SK-N-SH treated with all-trans-retinoic acid at 6 μM for 48 hours (cell line): ENCODE results near the gene FAHD1.

Source experiments
- ATAC-seq: fragments of 200-7000 bp; cut with Tn5 transposase; 3 replicates; pipeline ENCODE4 v1.9.1; 2020; ENCODE audit warnings: mild to moderate bottlenecking, moderate library complexity
- ARNTL ChIP-seq: fragments of 450-650 bp; formaldehyde crosslinking; IDR thresholded peaks from 2 replicates; pipeline ENCODE4 v1.5.0; 2020; ENCODE audit warnings: low read depth, mild to moderate bottlenecking, moderate library complexity, borderline replicate concordance
- CSDC2 ChIP-seq: fragments of 250-450 bp; sonication (Bioruptor Pico); IDR thresholded peaks from 2 replicates; pipeline ENCODE4 v1.5.0; 2020; ENCODE audit warnings: mild to moderate bottlenecking, moderate library complexity
- ESRRG ChIP-seq: fragments of 250-450 bp; sonication (Bioruptor Pico); IDR thresholded peaks from 2 replicates; pipeline ENCODE4 v1.6.1; 2021; ENCODE audit warnings: mild to moderate bottlenecking
- GLIS3 ChIP-seq: fragments of 250-450 bp; sonication (Bioruptor Pico); IDR thresholded peaks from 2 replicates; pipeline ENCODE4 v1.5.0; 2020; ENCODE audit warnings: mild to moderate bottlenecking, moderate library complexity
- ISL1 ChIP-seq: fragments of 250-450 bp; sonication (Bioruptor Pico); IDR thresholded peaks from 2 replicates; pipeline ENCODE4 v2.1.2; 2022; ENCODE audit warnings: mild to moderate bottlenecking, moderate library complexity
- OSR1 ChIP-seq: fragments of 250-450 bp; sonication (Bioruptor Pico); IDR thresholded peaks from 2 replicates; pipeline ENCODE4 v1.8.0; 2022; ENCODE audit warnings: moderate library complexity, mild to moderate bottlenecking, inconsistent platforms
- PPARA ChIP-seq: fragments of 250-450 bp; sonication (Bioruptor Pico); IDR thresholded peaks from 2 replicates; pipeline ENCODE4 v1.5.0; 2020; ENCODE audit warnings: mild to moderate bottlenecking, borderline replicate concordance
- RARB ChIP-seq: fragments of 250-450 bp; sonication (Bioruptor Pico); IDR thresholded peaks from 2 replicates; pipeline ENCODE4 v1.8.0; 2021; ENCODE audit warnings: mild to moderate bottlenecking, moderate library complexity
- SNAI2 ChIP-seq: fragments of 250-450 bp; sonication (Bioruptor Pico); IDR thresholded peaks from 2 replicates; pipeline ENCODE4 v1.5.0; 2020; ENCODE audit warnings: mild to moderate bottlenecking, moderate library complexity
- TCF4 ChIP-seq: fragments of 250-450 bp; sonication (Bioruptor Pico); IDR thresholded peaks from 2 replicates; pipeline ENCODE4 v1.8.0; 2021; ENCODE audit warnings: mild to moderate bottlenecking, moderate library complexity, borderline replicate concordance
- TOX ChIP-seq: fragments of 250-450 bp; sonication (Bioruptor Pico); IDR thresholded peaks from 2 replicates; pipeline ENCODE4 v1.8.0; 2021; ENCODE audit warnings: mild to moderate bottlenecking, moderate library complexity, borderline replicate concordance
- ZC3H10 ChIP-seq: fragments of 250-450 bp; sonication (Bioruptor Pico); IDR thresholded peaks from 2 replicates; pipeline ENCODE4 v1.5.1; 2021; ENCODE audit warnings: mild to moderate bottlenecking, moderate library complexity
- ZFP3 ChIP-seq: fragments of 250-450 bp; sonication (Bioruptor Pico); IDR thresholded peaks from 2 replicates; pipeline ENCODE4 v1.5.0; 2020; ENCODE audit warnings: mild to moderate bottlenecking, moderate library complexity
- ZNF565 ChIP-seq: fragments of 450-650 bp; formaldehyde crosslinking; conservative IDR thresholded peaks from 2 replicates; pipeline ENCODE4 v1.5.0; 2020; ENCODE audit warnings: low read depth, mild to moderate bottlenecking, moderate library complexity
- ZNF8 ChIP-seq: fragments of 450-650 bp; formaldehyde crosslinking; IDR thresholded peaks from 2 replicates; pipeline ENCODE4 v1.5.0; 2020; ENCODE audit warnings: mild to moderate bottlenecking, moderate library complexity
- TF ChIP-seq, protein P1 (sequence below): fragments of 250-450 bp; sonication (Bioruptor Pico); IDR thresholded peaks from 2 replicates; pipeline ENCODE4 v1.8.0; 2021; ENCODE audit warnings: low read depth, mild to moderate bottlenecking, moderate library complexity, borderline replicate concordance
- TF ChIP-seq, protein P2 (sequence below): fragments of 250-450 bp; sonication (Bioruptor Pico); IDR thresholded peaks from 2 replicates; pipeline ENCODE4 v1.5.1; 2020; ENCODE audit warnings: low read depth, mild to moderate bottlenecking, moderate library complexity
- TF ChIP-seq, protein P3 (sequence below): fragments of 250-450 bp; sonication (Bioruptor Pico); IDR thresholded peaks from 2 replicates; pipeline ENCODE4 v1.5.1; 2021; ENCODE audit warnings: mild to moderate bottlenecking, moderate library complexity
- TF ChIP-seq, protein P4 (sequence below): fragments of 250-450 bp; sonication (Bioruptor Pico); IDR thresholded peaks from 2 replicates; pipeline ENCODE4 v1.8.0; 2020; ENCODE audit warnings: mild to moderate bottlenecking, moderate library complexity, borderline replicate concordance

Gene FAHD1

DNA sequence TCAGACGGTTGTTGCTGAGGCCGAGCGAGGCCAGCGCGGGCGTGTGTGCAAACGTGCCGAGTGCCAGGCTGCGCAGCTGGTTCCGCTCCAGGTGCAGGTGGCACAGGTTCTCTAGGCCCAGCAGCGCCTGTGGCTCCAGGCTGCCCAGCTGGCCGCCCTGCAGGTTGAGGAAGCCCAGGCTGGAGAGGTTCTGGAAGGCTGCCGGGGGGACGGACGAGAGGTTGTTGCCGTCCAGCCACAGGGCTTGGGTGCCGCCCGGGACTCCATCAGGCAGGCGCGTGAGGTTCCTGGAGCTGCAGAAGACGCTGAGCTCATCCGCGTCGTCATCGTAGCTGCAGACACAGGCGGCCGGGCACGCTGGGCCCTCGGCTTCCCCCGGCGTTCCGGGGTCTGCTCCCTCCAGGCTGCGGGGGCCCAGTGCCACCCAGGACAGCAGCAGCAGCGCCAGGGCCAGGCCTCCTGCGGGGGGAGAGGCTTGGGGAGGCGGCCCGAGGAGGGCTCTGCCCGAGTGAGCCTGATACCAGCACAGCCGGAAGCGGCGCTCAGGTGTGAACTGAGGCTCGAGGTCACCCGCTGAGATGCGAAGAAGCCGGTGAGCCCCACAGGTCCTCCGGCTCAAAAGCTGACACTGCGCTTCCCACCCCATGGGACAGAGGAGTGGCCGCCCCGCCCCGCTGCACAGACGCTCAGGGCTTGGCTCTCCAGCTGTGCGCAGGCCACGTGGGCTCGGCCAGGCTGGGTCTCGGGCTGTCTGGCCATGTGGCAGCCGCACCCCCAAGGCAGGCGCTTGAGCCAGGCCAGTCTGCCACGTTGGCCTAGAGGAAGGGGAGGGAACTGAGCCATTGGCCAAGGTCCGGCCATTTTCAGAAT, 34.8 kb upstream of the FAHD1 start:
- no peak for TF ChIP-seq GLIS3
- no peak for TF ChIP-seq ARNTL (CRISPR knock-in tag)
- no peak for TF ChIP-seq ZFP3 (CRISPR knock-in tag)
- TF ChIP-seq OSR1 (CRISPR knock-in tag) = no peak
- TF ChIP-seq TCF4 (CRISPR knock-in tag) = no peak
- no peak for TF ChIP-seq ZNF565 (CRISPR knock-in tag)
- TF ChIP-seq, protein P1, sequence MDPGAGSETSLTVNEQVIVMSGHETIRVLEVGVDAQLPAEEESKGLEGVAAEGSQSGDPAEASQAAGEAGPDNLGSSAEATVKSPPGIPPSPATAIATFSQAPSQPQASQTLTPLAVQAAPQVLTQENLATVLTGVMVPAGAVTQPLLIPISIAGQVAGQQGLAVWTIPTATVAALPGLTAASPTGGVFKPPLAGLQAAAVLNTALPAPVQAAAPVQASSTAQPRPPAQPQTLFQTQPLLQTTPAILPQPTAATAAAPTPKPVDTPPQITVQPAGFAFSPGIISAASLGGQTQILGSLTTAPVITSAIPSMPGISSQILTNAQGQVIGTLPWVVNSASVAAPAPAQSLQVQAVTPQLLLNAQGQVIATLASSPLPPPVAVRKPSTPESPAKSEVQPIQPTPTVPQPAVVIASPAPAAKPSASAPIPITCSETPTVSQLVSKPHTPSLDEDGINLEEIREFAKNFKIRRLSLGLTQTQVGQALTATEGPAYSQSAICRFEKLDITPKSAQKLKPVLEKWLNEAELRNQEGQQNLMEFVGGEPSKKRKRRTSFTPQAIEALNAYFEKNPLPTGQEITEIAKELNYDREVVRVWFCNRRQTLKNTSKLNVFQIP = no peak
- TF ChIP-seq ZC3H10 (CRISPR knock-in tag) = no peak
- TF ChIP-seq, protein P2, sequence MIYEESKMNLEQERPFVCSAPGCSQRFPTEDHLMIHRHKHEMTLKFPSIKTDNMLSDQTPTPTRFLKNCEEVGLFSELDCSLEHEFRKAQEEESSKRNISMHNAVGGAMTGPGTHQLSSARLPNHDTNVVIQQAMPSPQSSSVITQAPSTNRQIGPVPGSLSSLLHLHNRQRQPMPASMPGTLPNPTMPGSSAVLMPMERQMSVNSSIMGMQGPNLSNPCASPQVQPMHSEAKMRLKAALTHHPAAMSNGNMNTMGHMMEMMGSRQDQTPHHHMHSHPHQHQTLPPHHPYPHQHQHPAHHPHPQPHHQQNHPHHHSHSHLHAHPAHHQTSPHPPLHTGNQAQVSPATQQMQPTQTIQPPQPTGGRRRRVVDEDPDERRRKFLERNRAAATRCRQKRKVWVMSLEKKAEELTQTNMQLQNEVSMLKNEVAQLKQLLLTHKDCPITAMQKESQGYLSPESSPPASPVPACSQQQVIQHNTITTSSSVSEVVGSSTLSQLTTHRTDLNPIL (CRISPR knock-in tag) = no peak
- no peak for TF ChIP-seq SNAI2 (CRISPR knock-in tag)
- no peak for TF ChIP-seq RARB (CRISPR knock-in tag)
- TF ChIP-seq ISL1 (CRISPR knock-in tag) = no peak
- no peak; the same call in 2 of the 3 replicates for ATAC-seq

DNA sequence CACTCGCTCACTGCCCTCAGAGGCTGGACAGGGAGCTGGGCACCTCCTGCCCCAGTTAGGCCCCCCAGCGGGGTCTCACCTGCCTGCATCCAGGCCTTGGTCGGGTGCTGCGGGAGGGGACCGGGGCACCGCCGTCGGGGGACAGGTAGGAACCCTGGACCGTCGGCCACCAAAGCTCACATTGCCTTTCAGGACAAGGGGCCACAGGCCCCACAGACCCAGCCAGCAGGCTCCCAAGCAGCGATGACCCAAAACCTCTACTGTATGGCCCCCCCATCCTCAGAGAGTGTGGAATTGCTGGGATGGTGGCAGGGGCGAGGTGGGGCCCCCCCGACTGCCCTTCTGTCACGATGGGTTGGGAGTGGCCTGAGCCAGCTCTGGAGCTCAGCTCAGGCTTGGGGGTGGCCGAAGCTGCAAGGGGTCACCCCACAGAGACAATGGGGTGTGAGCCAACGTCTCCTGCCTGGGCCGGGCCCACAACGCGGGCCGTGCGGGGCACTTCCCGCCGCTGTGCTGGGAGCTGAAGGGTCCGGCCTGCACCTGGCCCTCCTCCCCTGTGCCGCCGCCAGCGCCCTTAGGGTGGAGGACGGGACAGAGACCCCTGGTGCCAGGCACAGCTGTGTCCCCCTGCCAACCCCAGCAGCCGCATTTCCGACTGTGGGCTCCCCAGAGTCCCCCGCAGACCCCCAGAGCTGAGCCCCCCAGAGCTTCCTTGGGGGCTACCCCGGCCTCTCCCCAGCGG, 34.0 kb upstream of the FAHD1 start:
- no peak for ATAC-seq
- TF ChIP-seq, protein P3, sequence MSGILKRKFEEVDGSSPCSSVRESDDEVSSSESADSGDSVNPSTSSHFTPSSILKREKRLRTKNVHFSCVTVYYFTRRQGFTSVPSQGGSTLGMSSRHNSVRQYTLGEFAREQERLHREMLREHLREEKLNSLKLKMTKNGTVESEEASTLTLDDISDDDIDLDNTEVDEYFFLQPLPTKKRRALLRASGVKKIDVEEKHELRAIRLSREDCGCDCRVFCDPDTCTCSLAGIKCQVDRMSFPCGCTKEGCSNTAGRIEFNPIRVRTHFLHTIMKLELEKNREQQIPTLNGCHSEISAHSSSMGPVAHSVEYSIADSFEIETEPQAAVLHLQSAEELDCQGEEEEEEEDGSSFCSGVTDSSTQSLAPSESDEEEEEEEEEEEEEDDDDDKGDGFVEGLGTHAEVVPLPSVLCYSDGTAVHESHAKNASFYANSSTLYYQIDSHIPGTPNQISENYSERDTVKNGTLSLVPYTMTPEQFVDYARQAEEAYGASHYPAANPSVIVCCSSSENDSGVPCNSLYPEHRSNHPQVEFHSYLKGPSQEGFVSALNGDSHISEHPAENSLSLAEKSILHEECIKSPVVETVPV = no peak
- no peak for TF ChIP-seq ISL1 (CRISPR knock-in tag)
- TF ChIP-seq RARB (CRISPR knock-in tag) = no peak
- TF ChIP-seq ZNF8 (CRISPR knock-in tag) = no peak
- no peak for TF ChIP-seq ESRRG (CRISPR knock-in tag)
- TF ChIP-seq, protein P2 (CRISPR knock-in tag) = no peak
- TF ChIP-seq TOX = no peak
- TF ChIP-seq TCF4 (CRISPR knock-in tag) = no peak
- no peak for TF ChIP-seq ZFP3 (CRISPR knock-in tag)
- TF ChIP-seq, protein P4, sequence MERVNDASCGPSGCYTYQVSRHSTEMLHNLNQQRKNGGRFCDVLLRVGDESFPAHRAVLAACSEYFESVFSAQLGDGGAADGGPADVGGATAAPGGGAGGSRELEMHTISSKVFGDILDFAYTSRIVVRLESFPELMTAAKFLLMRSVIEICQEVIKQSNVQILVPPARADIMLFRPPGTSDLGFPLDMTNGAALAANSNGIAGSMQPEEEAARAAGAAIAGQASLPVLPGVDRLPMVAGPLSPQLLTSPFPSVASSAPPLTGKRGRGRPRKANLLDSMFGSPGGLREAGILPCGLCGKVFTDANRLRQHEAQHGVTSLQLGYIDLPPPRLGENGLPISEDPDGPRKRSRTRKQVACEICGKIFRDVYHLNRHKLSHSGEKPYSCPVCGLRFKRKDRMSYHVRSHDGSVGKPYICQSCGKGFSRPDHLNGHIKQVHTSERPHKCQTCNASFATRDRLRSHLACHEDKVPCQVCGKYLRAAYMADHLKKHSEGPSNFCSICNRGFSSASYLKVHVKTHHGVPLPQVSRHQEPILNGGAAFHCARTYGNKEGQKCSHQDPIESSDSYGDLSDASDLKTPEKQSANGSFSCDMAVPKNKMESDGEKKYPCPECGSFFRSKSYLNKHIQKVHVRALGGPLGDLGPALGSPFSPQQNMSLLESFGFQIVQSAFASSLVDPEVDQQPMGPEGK (CRISPR knock-in tag) = no peak
- no peak for TF ChIP-seq PPARA (CRISPR knock-in tag)
- TF ChIP-seq, protein P1 = no peak
- TF ChIP-seq CSDC2 = no peak
- TF ChIP-seq, all 23 proteins: peak for 0
